K562 (cell line): ENCODE results near the gene CSF2RB. TPM values are rescaled to one million over a fixed set of nuclear protein-coding genes. Genes with fewer than 3 reads are reported as not detected.

Experiments
- BRF1 ChIP-seq: IDR thresholded peaks from 3 replicates; pipeline ENCODE4 v1.6.1; 2011; ENCODE audit warnings: borderline replicate concordance, mild to moderate bottlenecking; ENCODE audit not compliant: insufficient read length; ENCODE audit errors: extremely low read depth
- CEBPZ ChIP-seq: fragments of 150-350 bp; IDR thresholded peaks from 2 replicates; pipeline ENCODE4 v1.6.1; 2014; ENCODE audit warnings: low read depth, mild to moderate bottlenecking, low read length, borderline replicate concordance
- GATAD2B ChIP-seq: fragments of 450-650 bp; IDR thresholded peaks from 2 replicates; pipeline ENCODE4 v1.6.1; 2017; ENCODE audit warnings: mild to moderate bottlenecking, borderline replicate concordance
- HNRNPL ChIP-seq: fragments of 200-400 bp; formaldehyde crosslinking; IDR thresholded peaks from 2 replicates; pipeline ENCODE4 v1.6.1; 2017; ENCODE audit warnings: low read depth, mild to moderate bottlenecking, low read length
- IRF2 ChIP-seq: sonication (generic); formaldehyde crosslinking; IDR thresholded peaks from 2 replicates; pipeline ENCODE4 v1.8.1; 2022; ENCODE audit warnings: mild to moderate bottlenecking, missing genetic modification reagents
- MEF2A ChIP-seq: IDR thresholded peaks from 2 replicates; pipeline ENCODE4 v1.6.1; 2011; ENCODE audit warnings: low read depth, mild to moderate bottlenecking, low read length, moderate library complexity; ENCODE audit not compliant: control insufficient read depth
- RERE ChIP-seq: sonication (generic); formaldehyde crosslinking; IDR thresholded peaks from 2 replicates; pipeline ENCODE4 v1.8.0; 2023; ENCODE audit warnings: missing genetic modification reagents, mild to moderate bottlenecking, borderline replicate concordance
- SMARCB1 ChIP-seq: IDR thresholded peaks from 2 replicates; pipeline ENCODE4 v1.6.1; 2011; ENCODE audit warnings: improper control_type of control experiment, low read depth; ENCODE audit not compliant: insufficient read length
- XRCC5 ChIP-seq: fragments of 200-400 bp; formaldehyde crosslinking; IDR thresholded peaks from 2 replicates; pipeline ENCODE4 v1.6.1; 2017; ENCODE audit warnings: low read depth, mild to moderate bottlenecking, low read length
- ZNF586 ChIP-seq: fragments of 450-650 bp; formaldehyde crosslinking; conservative IDR thresholded peaks from 2 replicates; pipeline ENCODE4 v1.4.0; 2020; ENCODE audit warnings: mild to moderate bottlenecking, moderate library complexity
- polyA plus RNA-seq, 8 experiments: library from polyadenylated mRNA; depleted of rRNA in 4 of 8; stranded (reverse) in 5 of 8; unstranded in 3 of 8; fragments of >200 nt; fragmentation: Nextera tagmentation in 2 of 8; fragmentation: Illumina TruSeq in 1 of 8; extraction: Ambion mirVana in 2 of 8; extraction: Trizol in 1 of 8; gene quantifications; 2 replicates each; pipeline versions ENCODE4 v1.2.1 to v1.2.3, GENCODE V29; 2011 to 2014; ENCODE audit warnings: inconsistent platforms in 1 of 8, missing spikeins in 1 of 8
- total RNA-seq, 7 experiments: library from RNA; depleted of rRNA in 6 of 7; stranded (reverse); fragments of >200 nt in 6 of 7; fragmentation: Illumina TruSeq in 2 of 7; extraction: Trizol in 2 of 7; gene quantifications; 2 replicates each; pipeline versions ENCODE4 v1.2.1 to v1.2.3, GENCODE V29; 2011 to 2021; ENCODE audit warnings: low replicate concordance in 1 of 7
- TF ChIP-seq, protein P1 (sequence below), 2 experiments: fragments of 150-350 bp in 1 of 2; IDR thresholded peaks; 2 replicates each; pipeline ENCODE4 v1.6.1; 2012 to 2016; ENCODE audit warnings: low read depth in 2 of 2, low read length in 2 of 2, mild to moderate bottlenecking in 1 of 2, moderate library complexity in 1 of 2

The CSF2RB gene
- total and polyA plus RNA-seq, 9 of the 15 experiments (the other 6 are each of a cell fraction or from before 2014, with no cell fraction given), result 0.04 to 1.0 (median 0.36) TPM

- TF ChIP-seq CEBPZ, result no peak
- no peak for TF ChIP-seq MEF2A
- no peak for TF ChIP-seq BRF1
- TF ChIP-seq, protein P1, sequence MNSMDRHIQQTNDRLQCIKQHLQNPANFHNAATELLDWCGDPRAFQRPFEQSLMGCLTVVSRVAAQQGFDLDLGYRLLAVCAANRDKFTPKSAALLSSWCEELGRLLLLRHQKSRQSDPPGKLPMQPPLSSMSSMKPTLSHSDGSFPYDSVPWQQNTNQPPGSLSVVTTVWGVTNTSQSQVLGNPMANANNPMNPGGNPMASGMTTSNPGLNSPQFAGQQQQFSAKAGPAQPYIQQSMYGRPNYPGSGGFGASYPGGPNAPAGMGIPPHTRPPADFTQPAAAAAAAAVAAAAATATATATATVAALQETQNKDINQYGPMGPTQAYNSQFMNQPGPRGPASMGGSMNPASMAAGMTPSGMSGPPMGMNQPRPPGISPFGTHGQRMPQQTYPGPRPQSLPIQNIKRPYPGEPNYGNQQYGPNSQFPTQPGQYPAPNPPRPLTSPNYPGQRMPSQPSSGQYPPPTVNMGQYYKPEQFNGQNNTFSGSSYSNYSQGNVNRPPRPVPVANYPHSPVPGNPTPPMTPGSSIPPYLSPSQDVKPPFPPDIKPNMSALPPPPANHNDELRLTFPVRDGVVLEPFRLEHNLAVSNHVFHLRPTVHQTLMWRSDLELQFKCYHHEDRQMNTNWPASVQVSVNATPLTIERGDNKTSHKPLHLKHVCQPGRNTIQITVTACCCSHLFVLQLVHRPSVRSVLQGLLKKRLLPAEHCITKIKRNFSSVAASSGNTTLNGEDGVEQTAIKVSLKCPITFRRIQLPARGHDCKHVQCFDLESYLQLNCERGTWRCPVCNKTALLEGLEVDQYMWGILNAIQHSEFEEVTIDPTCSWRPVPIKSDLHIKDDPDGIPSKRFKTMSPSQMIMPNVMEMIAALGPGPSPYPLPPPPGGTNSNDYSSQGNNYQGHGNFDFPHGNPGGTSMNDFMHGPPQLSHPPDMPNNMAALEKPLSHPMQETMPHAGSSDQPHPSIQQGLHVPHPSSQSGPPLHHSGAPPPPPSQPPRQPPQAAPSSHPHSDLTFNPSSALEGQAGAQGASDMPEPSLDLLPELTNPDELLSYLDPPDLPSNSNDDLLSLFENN (IDR thresholded peaks at IDR 0.05; ENCODE audit: low read depth in 2 of 2, low read length in 2 of 2), result no peak
- no peak for TF ChIP-seq ZNF586 (CRISPR knock-in tag)
- TF ChIP-seq XRCC5, result no peak
- TF ChIP-seq SMARCB1, result no peak
- no peak for TF ChIP-seq IRF2 (CRISPR knock-in tag)
- no peak for TF ChIP-seq HNRNPL
- TF ChIP-seq GATAD2B, result no peak
- TF ChIP-seq RERE (CRISPR knock-in tag), result no peak
These were observed 21.8 kb upstream of the CSF2RB start (continued) for GRCh38 chr22:36891646-36892045.
